LNCaP clone FGC (cell line): ENCODE results near the gene HS6ST2.

Source experiments
- DNase-seq: peaks from one replicate; pipeline ENCODE4 v3.0.0-alpha.2; 2011; ENCODE audit warnings: low read depth
- H3K4me3 ChIP-seq: 2 replicates; pipeline ENCODE4 v1.5.1; 2011; ENCODE audit warnings: mild to moderate bottlenecking, low read depth, low read length, control low read depth
- TF ChIP-seq, protein P1 (sequence below): IDR thresholded peaks from 2 replicates; pipeline ENCODE4 v1.5.1; 2012; ENCODE audit warnings: mild to moderate bottlenecking; ENCODE audit not compliant: control insufficient read depth, insufficient read depth; ENCODE audit errors: extremely low read depth

The HS6ST2 gene

GRCh38 chrX:132662844-132663243 is 295.6 kb downstream of the HS6ST2 start:
- DNase-seq: no peak
- TF ChIP-seq, protein P1, sequence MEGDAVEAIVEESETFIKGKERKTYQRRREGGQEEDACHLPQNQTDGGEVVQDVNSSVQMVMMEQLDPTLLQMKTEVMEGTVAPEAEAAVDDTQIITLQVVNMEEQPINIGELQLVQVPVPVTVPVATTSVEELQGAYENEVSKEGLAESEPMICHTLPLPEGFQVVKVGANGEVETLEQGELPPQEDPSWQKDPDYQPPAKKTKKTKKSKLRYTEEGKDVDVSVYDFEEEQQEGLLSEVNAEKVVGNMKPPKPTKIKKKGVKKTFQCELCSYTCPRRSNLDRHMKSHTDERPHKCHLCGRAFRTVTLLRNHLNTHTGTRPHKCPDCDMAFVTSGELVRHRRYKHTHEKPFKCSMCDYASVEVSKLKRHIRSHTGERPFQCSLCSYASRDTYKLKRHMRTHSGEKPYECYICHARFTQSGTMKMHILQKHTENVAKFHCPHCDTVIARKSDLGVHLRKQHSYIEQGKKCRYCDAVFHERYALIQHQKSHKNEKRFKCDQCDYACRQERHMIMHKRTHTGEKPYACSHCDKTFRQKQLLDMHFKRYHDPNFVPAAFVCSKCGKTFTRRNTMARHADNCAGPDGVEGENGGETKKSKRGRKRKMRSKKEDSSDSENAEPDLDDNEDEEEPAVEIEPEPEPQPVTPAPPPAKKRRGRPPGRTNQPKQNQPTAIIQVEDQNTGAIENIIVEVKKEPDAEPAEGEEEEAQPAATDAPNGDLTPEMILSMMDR: no peak
- no peak overlapping the region for H3K4me3 ChIP-seq

DNA sequence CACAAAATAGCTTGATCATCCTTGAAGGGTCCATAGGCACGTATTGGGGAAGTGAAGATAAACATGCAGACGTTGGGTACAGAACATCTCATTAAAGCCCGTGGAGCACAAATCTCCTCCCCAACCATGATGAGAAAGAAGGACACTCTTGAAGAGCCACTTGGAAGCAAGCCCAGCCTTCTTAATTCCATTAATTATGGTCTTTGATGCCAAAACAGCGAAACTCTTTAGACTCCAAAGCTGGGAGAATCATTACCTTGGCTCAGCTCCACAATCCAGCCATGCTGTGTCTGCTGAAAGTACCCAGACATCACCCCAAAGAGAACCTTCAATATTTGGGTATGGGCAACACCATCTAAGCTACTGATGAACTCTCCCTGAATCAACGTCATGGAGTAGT is 300.6 kb downstream of the HS6ST2 start:
- H3K4me3 ChIP-seq: no peak overlapping the region
- TF ChIP-seq, protein P1: no peak
- DNase-seq: no peak

- no peak overlapping the region for H3K4me3 ChIP-seq
- DNase-seq: no peak
- TF ChIP-seq, protein P1: no peak
These were observed 305.6 kb downstream of the HS6ST2 start for GRCh38 chrX:132652871-132653270.

DNA sequence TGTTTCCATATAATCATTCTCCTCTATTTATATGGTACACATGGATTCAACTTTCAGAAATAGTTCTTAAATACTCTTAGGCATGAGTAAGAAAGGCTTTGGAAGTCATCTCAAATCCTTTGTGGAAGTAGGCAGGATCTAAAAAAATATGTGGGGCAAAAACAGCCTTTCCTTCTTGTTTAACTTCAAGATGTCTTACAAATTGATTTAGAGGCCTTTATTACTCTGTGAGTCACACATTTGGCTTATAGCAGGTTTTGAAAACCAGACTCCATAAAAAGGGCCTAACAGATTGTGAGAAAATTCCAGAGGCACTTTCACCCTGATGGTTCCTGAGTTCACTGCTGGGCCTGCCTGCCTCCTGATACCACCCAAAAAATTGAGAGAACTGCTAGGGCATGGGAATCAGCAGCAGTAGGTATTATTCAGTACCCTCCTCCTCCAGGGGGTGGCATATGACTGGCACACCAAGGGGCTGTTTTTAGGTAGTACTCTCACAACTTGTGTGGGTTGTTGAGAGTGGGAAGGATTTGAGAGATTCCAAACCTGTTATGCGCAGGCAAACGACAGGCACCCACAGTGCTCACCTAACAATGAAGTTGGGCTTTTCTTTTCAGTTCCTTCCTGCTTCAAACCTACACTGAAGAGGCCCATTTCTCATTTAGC is 306.9 kb downstream of the HS6ST2 start:
- H3K4me3 ChIP-seq: no peak overlapping the region
- TF ChIP-seq, protein P1: no peak
- DNase-seq: no peak

DNA sequence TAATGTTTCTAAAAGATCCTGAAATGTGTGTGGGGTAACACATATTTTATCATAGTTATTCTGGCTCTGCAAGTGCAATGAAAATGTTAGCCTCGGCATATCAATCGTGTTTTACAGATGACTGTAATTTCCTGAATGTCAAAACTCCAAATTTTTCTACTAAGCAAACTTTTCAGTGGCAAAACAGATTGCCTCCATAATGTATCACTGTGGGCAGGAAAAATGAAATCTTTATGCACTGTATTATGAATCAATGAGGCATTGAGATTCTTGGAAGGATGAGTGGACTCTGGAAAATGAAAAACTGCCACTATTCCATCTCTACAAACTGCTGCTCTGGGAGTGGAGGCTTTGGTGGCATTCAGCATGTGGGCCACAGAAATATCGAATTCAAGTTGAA is 309.5 kb downstream of the HS6ST2 start:
- H3K4me3 ChIP-seq: no peak overlapping the region
- TF ChIP-seq, protein P1: no peak
- no peak for DNase-seq

DNA sequence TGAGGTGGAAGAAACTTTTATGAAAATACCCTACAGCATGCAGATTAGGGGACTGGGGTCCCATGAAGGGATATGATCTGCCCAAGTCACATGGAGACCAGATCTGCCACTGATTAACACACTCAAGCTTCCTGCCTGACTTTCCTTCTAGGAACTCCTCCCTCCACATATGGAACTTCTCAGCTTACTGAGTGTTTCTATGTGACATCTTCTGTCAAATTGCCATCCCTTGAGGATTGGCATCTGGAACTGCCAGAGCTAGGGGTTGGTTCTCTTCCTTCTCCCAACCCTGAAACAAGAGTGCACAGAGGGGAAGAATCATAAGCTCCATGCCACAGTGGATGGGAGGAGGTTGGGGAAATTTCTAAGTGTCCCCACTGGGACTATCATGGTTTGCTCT is 319.0 kb downstream of the HS6ST2 start:
- TF ChIP-seq, protein P1: no peak
- H3K4me3 ChIP-seq: no peak overlapping the region
- no peak for DNase-seq

DNA sequence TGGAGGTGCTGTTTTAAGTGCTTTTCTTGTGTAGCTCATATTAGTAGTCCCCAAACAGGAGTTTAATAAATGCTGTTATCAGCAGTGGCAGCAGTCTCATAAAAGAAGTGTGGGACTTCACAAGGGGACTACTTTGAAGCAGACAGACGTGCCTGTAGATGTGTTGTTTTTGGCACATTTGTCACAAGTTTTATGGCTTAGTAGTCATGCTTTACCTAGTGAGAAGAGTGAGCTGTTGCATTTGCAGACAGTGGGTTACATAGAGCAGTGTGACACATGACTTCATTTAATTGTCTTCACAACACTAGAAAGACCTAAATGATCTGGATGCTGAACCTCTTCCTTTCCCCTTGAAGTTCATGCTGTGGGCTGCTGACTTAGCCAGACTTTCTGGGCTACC is 320.1 kb downstream of the HS6ST2 start:
- DNase-seq: no peak
- TF ChIP-seq, protein P1: no peak
- no peak overlapping the region for H3K4me3 ChIP-seq
